ENCODE measurements around the gene IFT122.
"Not testable (repeated sequence)": the region's sequence is repeated elsewhere in the genome, so short reads cannot be mapped to it uniquely, and the experiment has no call there.

The IFT122 gene

GRCh38 chr3:129500334-129500658, 60.3 kb downstream of the IFT122 start:
- no peak for DNase-seq

GRCh38 chr3:129501630-129502029, 61.6 kb downstream of the IFT122 start:
- no peak for DNase-seq

- peak; percentile 69 for DNase-seq
These were observed 62.8 kb downstream of the IFT122 start for GRCh38 chr3:129502641-129503408.

- peak; percentile 85 for DNase-seq
These were observed 63.7 kb downstream of the IFT122 start for GRCh38 chr3:129503471-129504291.

- DNase-seq, result no peak
These were observed 64.6 kb downstream of the IFT122 start for GRCh38 chr3:129504471-129505100.

- DNase-seq, result peak; percentile 96
These were observed 65.3 kb downstream of the IFT122 start for GRCh38 chr3:129505341-129505740.

GRCh38 chr3:129506231-129506742, 66.3 kb downstream of the IFT122 start:
- DNase-seq, result no peak

GRCh38 chr3:129507181-129507831, 67.3 kb downstream of the IFT122 start:
- peak; percentile 67 for DNase-seq

GRCh38 chr3:129512595-129512994, 72.6 kb downstream of the IFT122 start:
- no peak for DNase-seq

GRCh38 chr3:129513705-129514104, 73.7 kb downstream of the IFT122 start:
- DNase-seq, result no peak

GRCh38 chr3:129514110-129514509, 74.1 kb downstream of the IFT122 start:
- DNase-seq, result no peak

- no peak for DNase-seq
These were observed 74.5 kb downstream of the IFT122 start for GRCh38 chr3:129514563-129514962.

- DNase-seq, result not testable (repeated sequence)
These were observed 75.2 kb downstream of the IFT122 start for GRCh38 chr3:129515108-129515820.

GRCh38 chr3:129515821-129516432, 75.9 kb downstream of the IFT122 start:
- not testable (repeated sequence) for DNase-seq

- DNase-seq, result no peak
These were observed 77.5 kb downstream of the IFT122 start for GRCh38 chr3:129517516-129517915.

- no peak for DNase-seq
These were observed 78.1 kb downstream of the IFT122 start for GRCh38 chr3:129518038-129518561.

- DNase-seq, result no peak
These were observed 78.6 kb downstream of the IFT122 start for GRCh38 chr3:129518581-129518980.

GRCh38 chr3:129519449-129519848, 79.4 kb downstream of the IFT122 start:
- DNase-seq, result no peak

GRCh38 chr3:129519896-129520715, 80.1 kb downstream of the IFT122 start:
- no peak for DNase-seq

- DNase-seq, result no peak
These were observed 80.9 kb downstream of the IFT122 start for GRCh38 chr3:129520960-129521359.

- DNase-seq, result no peak
These were observed 81.6 kb downstream of the IFT122 start for GRCh38 chr3:129521611-129522010.
